ENCODE data around the gene LDHD.

The LDHD gene

DNA sequence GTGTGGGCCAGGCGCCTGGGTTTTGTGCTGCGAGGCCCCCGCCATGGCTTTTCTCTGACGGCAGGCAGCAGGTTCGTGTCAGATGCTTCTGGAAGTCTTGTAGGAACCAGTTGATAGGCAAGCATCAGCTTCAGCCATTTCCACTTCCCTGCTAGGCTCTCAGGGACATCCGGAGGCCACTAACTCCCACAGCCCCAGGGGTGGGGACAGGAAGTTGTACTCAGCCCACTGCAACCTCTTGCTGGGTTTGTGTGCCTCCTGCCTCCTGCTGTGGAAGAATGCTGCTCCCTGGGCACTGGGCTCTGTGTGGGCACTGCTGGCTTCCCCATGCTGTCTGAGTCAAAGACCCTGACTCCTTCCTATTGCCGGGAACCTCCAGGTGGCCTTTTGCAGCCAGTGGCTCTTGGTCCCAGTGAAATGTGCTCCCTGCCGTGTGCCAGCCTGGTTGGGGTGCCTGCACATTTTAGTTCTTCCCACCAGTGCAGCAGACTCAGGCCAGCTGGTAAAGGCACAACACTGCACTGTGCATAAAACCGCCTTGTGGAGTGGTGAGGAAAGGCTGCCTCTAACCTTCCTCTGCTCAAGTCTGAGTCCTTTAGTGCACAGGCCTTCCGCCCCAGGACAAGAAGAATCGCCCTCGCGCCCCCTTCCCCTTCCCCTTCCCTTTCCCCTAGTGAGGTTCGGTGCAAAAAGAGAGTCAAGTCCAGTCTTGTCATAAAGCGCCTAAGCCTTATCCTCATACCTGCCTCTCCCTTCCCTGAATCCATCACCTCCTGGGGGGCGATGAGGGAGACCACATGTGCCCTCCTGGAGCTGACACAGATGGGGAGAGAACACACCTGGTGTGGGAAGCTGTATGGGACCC, 16.6 kb downstream of the LDHD start:
- Histone ChIP-seq H4K20me1 (ENCODE audit: insufficient read depth, low read length) (peaks cover 26% of the 10 kb centered on the region), H3K27me3 (ENCODE audit: insufficient read depth, low read length, poor library complexity) (no peaks in the 10 kb centered on the region), H3K36me3 (ENCODE audit: insufficient read depth, low read length) (peaks cover 74% of the 10 kb centered on the region), H3K4me2 (ENCODE audit: insufficient read depth, low read length) (peak overlapping the region; percentile 48), H3K4me1 (ENCODE audit: insufficient read depth, low read length) (peaks cover 93% of the 10 kb centered on the region), H3K27ac (ENCODE audit: low read length) (peak overlapping the region; percentile 96), H3K9ac (ENCODE audit: low read depth, low read length) (peak overlapping the region; percentile 51), H3K9me3 (ENCODE audit: insufficient read depth, low read length, severe bottlenecking) (no peaks in the 10 kb centered on the region), H3K4me3 (ENCODE audit: low read depth in 1 of 2, low read length in 2 of 2) (peak overlapping the region in 1 of 2 experiments; percentile 31; a peak in 1 of 4 replicates), H3K79me2 (ENCODE audit: insufficient read depth, low read length) (peaks cover 97% of the 10 kb centered on the region), H2AFZ (ENCODE audit: low read depth, low read length) (no peak overlapping the region; the same call in 1 of the 2 replicates)
- TF ChIP-seq, protein P1, sequence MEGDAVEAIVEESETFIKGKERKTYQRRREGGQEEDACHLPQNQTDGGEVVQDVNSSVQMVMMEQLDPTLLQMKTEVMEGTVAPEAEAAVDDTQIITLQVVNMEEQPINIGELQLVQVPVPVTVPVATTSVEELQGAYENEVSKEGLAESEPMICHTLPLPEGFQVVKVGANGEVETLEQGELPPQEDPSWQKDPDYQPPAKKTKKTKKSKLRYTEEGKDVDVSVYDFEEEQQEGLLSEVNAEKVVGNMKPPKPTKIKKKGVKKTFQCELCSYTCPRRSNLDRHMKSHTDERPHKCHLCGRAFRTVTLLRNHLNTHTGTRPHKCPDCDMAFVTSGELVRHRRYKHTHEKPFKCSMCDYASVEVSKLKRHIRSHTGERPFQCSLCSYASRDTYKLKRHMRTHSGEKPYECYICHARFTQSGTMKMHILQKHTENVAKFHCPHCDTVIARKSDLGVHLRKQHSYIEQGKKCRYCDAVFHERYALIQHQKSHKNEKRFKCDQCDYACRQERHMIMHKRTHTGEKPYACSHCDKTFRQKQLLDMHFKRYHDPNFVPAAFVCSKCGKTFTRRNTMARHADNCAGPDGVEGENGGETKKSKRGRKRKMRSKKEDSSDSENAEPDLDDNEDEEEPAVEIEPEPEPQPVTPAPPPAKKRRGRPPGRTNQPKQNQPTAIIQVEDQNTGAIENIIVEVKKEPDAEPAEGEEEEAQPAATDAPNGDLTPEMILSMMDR (IDR thresholded peaks at IDR 0.05; ENCODE audit: borderline replicate concordance, extremely low read depth, low read length, poor library complexity, severe bottlenecking): peak; percentile 46
- TF ChIP-seq EZH2 (IDR thresholded peaks at IDR 0.05; ENCODE audit: borderline replicate concordance, low read depth, low read length, severe bottlenecking): no peak
- DNase-seq (peak; percentile 87), ATAC-seq (ENCODE audit: insufficient read depth, low read depth) (peak; percentile 74)

DNA sequence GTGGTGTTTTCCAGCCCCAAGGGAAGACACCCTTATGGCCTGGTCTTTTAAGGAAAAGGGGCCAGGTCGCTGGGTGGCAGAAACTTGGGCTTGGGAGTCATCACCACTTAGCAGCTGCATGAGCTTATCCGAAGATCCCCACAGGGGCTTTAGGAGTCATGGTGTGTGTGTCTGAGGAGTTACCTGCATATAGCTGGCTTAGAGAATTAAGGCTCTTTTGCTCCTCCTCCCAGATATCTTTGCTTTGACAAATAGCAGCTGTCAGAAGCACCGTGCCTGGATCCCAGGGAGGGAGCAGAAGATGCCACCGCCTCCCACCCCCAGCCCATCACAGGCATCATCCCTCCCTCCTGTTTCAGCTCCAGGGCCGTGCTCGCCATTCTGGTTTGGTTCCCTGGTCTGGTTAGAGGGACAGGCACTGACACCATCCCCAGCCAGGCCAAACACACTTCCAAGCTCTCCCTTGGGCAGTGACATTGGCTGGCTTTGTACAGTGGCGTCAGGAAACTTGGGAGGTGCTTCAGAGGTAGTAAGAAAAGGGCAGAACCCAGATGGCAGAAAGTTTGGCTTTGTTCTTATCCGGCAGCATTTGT, 17.4 kb downstream of the LDHD start:
- Histone ChIP-seq H3K9me3 (ENCODE audit: insufficient read depth, low read length, severe bottlenecking) (no peaks in the 10 kb centered on the region), H3K27ac (ENCODE audit: low read length) (peak overlapping the region; percentile 96), H4K20me1 (ENCODE audit: insufficient read depth, low read length) (peaks cover 32% of the 10 kb centered on the region), H2AFZ (ENCODE audit: low read depth, low read length) (no peak overlapping the region), H3K4me2 (ENCODE audit: insufficient read depth, low read length) (peak overlapping the region; percentile 48), H3K79me2 (ENCODE audit: insufficient read depth, low read length) (peaks cover 97% of the 10 kb centered on the region), H3K4me1 (ENCODE audit: insufficient read depth, low read length) (peaks cover 93% of the 10 kb centered on the region), H3K9ac (ENCODE audit: low read depth, low read length) (peak overlapping the region; percentile 51), H3K36me3 (ENCODE audit: insufficient read depth, low read length) (peaks cover 74% of the 10 kb centered on the region), H3K4me3 (ENCODE audit: low read depth in 1 of 2, low read length in 2 of 2) (peak overlapping the region in 1 of 2 experiments; percentile 31; a peak in 1 of 4 replicates), H3K27me3 (ENCODE audit: insufficient read depth, low read length, poor library complexity) (no peaks in the 10 kb centered on the region)
- DNase-seq: peak; percentile 52
- TF ChIP-seq, protein P1 (IDR thresholded peaks at IDR 0.05; ENCODE audit: borderline replicate concordance, extremely low read depth, low read length, poor library complexity, severe bottlenecking): no peak
- TF ChIP-seq EZH2 (IDR thresholded peaks at IDR 0.05; ENCODE audit: borderline replicate concordance, low read depth, low read length, severe bottlenecking): no peak
- ATAC-seq (ENCODE audit: insufficient read depth, low read depth): peak; percentile 7

DNA sequence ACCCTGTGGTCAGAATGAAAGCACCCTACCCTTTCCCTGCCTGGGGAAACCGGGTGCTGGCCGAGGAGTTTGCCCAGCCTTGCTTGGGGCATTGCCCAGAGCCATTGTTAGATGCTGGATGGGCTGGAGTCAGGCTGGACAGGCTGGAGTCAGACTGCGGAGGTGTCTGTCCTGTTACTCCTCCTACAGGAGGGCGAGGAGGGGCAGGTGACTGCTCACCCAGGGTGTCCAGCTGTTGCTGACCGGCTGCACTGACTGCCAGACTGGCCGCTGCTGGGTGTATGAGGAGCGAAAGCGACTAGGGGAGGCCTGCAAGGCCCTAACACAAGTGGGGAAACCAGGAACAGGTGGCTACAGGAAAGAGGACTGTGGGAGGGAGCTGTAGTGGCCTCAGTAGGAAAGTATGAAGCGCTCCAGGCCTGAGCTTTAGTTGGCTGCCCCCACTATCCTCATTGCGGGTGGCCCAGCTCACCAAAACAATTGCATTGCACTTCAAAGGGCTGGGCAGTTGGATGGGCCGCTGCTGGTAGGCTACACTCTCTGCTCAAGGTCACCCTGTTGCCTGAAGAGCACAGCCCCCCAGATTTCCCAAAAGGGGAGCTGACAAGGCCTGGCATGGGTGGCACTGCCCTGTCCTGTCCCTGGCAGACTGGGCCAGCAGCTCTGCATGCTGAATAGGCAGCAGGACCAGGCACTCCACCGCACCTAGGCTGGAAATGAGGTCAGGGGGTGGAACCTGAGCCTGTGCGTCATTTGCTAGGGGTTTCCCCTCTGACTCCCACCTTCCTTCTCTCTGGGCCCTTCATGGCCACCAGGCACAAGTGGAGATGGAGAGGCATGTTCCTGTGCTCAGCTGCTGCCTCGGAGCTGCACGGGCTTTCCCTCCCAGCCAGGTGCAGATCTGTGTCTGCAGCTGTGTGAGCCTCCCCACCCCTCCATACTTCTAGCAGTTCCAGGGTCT, 18.4 kb downstream of the LDHD start:
- peak; percentile 90 for DNase-seq
- TF ChIP-seq, protein P1 (IDR thresholded peaks at IDR 0.05; ENCODE audit: borderline replicate concordance, extremely low read depth, low read length, poor library complexity, severe bottlenecking): no peak
- no peak for TF ChIP-seq EZH2 (IDR thresholded peaks at IDR 0.05; ENCODE audit: borderline replicate concordance, low read depth, low read length, severe bottlenecking)
- Histone ChIP-seq H4K20me1 (ENCODE audit: insufficient read depth, low read length) (peaks cover 42% of the 10 kb centered on the region), H3K4me3 (ENCODE audit: low read depth in 1 of 2, low read length in 2 of 2) (peak overlapping the region in 1 of 2 experiments; percentile 18; a peak in 1 of 4 replicates), H2AFZ (ENCODE audit: low read depth, low read length) (no peak overlapping the region), H3K4me2 (ENCODE audit: insufficient read depth, low read length) (peak overlapping the region; percentile 48), H3K36me3 (ENCODE audit: insufficient read depth, low read length) (peaks cover 80% of the 10 kb centered on the region), H3K79me2 (ENCODE audit: insufficient read depth, low read length) (peaks cover 98% of the 10 kb centered on the region), H3K4me1 (ENCODE audit: insufficient read depth, low read length) (peaks cover 98% of the 10 kb centered on the region), H3K27me3 (ENCODE audit: insufficient read depth, low read length, poor library complexity) (no peaks in the 10 kb centered on the region), H3K9me3 (ENCODE audit: insufficient read depth, low read length, severe bottlenecking) (no peaks in the 10 kb centered on the region), H3K27ac (ENCODE audit: low read length) (peak overlapping the region; percentile 96), H3K9ac (ENCODE audit: low read depth, low read length) (peak overlapping the region; percentile 51)
- ATAC-seq (ENCODE audit: insufficient read depth, low read depth): peak; percentile 77
